ENCODE results near the gene GNL3.
"Not testable (repeated sequence)": the region's sequence is repeated elsewhere in the genome, so short reads cannot be mapped to it uniquely, and the experiment has no call there.

Gene GNL3

DNA sequence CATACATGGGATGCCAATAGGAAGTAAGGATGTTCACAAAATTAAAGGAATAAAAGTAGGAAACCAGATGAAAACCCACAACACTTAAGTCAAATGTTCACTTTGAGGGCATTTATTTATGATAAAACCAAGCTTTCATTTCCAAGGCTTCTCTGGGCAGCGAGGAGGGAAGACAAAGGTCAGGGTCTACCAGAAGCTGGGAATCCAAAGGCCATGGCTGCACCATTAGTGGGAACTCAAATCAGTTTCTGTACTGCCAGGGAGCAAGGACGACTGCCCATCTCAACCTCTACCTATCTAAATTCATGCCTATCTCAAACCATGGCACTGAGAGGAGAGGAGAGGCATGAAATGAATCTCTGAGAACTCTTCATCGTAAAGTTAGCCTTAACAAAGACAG, 22.7 kb upstream of the GNL3 start:
- no peaks in the 10 kb centered on the region for H3K27me3 ChIP-seq (ENCODE audit: low read depth, low read length)
- peaks cover 6% of the 10 kb centered on the region; the same call in 1 of the 2 replicates for H3K79me2 ChIP-seq (ENCODE audit: low read length)
- no peak overlapping the region for H3K4me2 ChIP-seq (ENCODE audit: low read length)
- no peak overlapping the region for H2AFZ ChIP-seq (ENCODE audit: low read depth, low read length)
- H3K4me3 ChIP-seq (ENCODE audit: low read length): no peak overlapping the region
- H3K27ac ChIP-seq (ENCODE audit: low read length): no peak overlapping the region
- no peak overlapping the region for H3K9ac ChIP-seq (ENCODE audit: low read length)
- peaks cover 5% of the 10 kb centered on the region for H3K4me1 ChIP-seq (ENCODE audit: low read length)
- no peaks in the 10 kb centered on the region for H4K20me1 ChIP-seq (ENCODE audit: insufficient read depth, low read length)
- no peaks in the 10 kb centered on the region for H3K9me3 ChIP-seq (ENCODE audit: insufficient read depth, low read length)
- H3K36me3 ChIP-seq (replicated peaks; ENCODE audit: low read depth, low read length): peaks cover 53% of the 10 kb centered on the region
- TF ChIP-seq EZH2phosphoT487 (IDR thresholded peaks at IDR 0.05; ENCODE audit: low read depth): no peak
- TF ChIP-seq, protein P1, sequence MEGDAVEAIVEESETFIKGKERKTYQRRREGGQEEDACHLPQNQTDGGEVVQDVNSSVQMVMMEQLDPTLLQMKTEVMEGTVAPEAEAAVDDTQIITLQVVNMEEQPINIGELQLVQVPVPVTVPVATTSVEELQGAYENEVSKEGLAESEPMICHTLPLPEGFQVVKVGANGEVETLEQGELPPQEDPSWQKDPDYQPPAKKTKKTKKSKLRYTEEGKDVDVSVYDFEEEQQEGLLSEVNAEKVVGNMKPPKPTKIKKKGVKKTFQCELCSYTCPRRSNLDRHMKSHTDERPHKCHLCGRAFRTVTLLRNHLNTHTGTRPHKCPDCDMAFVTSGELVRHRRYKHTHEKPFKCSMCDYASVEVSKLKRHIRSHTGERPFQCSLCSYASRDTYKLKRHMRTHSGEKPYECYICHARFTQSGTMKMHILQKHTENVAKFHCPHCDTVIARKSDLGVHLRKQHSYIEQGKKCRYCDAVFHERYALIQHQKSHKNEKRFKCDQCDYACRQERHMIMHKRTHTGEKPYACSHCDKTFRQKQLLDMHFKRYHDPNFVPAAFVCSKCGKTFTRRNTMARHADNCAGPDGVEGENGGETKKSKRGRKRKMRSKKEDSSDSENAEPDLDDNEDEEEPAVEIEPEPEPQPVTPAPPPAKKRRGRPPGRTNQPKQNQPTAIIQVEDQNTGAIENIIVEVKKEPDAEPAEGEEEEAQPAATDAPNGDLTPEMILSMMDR (IDR thresholded peaks at IDR 0.05; ENCODE audit: low read depth, low read length): no peak

DNA sequence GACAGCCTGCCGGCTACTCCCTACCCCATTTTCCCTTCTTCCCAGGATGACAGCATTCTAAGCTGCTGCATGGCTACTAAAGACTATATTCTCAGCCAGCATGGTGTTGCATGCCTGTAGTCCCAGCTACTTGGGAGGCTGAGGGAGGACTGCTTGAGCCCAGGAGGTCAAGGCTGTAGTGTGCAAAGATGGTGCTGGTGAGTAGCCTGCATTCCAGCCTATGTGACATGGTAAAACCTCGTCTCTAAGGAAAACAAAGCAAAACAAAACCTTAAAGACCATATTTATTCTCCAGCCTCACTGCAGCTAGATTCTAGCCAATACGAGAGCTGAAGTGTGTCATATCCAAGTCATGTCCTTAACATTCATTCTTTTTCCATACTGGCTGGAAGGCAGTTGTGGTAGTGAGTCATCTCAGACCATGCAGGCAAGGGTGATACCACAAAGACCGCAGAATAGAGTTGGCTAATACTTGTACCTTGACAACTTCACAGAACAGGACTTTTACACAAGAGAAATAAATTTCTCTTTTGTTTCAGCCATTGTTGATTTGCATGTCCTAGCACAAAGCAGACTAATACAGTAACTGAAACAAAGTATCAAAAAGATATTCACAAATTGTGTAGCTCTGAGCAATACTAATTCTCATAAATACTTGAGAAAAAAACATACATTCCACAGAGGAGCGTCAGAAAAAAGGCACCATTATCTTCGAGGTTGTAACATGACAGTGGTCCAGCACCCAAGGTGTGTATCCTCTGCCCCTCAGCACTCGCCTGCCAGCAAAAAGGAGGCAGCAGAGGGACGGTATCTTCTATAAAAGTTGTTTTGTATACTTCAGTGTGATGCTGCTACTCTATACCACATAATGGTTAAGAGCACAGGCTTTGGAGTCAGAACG, 15.0 kb upstream of the GNL3 start:
- Histone ChIP-seq H3K4me3 (ENCODE audit: low read length) (no peak overlapping the region), H3K4me2 (ENCODE audit: low read length) (no peak overlapping the region), H3K36me3 (replicated peaks; ENCODE audit: low read depth, low read length) (peaks cover 40% of the 10 kb centered on the region), H2AFZ (ENCODE audit: low read depth, low read length) (no peak overlapping the region), H3K27me3 (ENCODE audit: low read depth, low read length) (no peaks in the 10 kb centered on the region), H3K9me3 (ENCODE audit: insufficient read depth, low read length) (no peaks in the 10 kb centered on the region), H3K79me2 (ENCODE audit: low read length) (peaks cover 16% of the 10 kb centered on the region), H3K4me1 (ENCODE audit: low read length) (peaks cover 4% of the 10 kb centered on the region; the same call in 1 of the 2 replicates), H3K27ac (ENCODE audit: low read length) (no peak overlapping the region), H3K9ac (ENCODE audit: low read length) (no peak overlapping the region), H4K20me1 (ENCODE audit: insufficient read depth, low read length) (no peaks in the 10 kb centered on the region)
- no peak for TF ChIP-seq EZH2phosphoT487 (IDR thresholded peaks at IDR 0.05; ENCODE audit: low read depth)
- TF ChIP-seq, protein P1 (IDR thresholded peaks at IDR 0.05; ENCODE audit: low read depth, low read length): no peak

DNA sequence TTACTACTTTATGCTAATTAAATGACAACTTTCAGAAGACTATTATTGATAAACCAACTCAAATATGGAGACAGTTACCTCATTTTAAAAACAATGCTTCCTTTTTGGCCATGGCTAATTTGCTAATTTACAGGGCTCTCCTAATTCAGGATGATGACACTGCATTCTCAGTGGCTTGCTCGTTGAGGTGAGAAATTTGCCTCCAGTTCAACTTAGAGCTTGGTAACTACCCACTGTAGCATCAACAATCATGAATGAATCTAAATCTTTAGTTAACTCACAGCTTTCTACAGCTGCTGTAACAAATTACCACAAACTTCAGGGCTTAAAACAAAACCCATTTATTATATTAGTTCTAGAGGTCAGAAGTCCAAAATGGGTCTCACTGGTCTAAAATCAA, 14.2 kb upstream of the GNL3 start:
- no peak overlapping the region for H3K9ac ChIP-seq (ENCODE audit: low read length)

DNA sequence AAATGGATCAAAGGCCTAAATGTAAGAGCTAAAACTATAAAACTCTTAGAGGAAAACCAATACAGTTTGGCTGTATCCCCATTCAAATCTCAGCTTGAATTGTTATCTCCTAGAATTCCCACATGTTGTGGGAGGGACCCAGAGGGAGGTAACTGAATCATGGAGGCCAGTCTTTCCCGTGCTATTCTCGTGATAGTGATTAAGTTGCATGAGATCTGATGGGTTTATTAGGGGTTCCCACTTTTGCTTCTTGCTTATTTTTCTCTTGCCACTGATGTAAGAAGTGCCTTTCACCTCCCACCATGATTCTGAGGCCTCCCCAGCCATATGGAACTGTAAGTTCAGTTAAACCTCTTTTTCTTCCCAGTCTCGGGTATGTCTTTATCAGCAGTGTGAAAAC, 9.6 kb upstream of the GNL3 start:
- H3K9ac ChIP-seq (ENCODE audit: low read length); H3K4me1 ChIP-seq (ENCODE audit: low read length); H2AFZ ChIP-seq (ENCODE audit: low read depth, low read length); H3K4me2 ChIP-seq (ENCODE audit: low read length); H3K9me3 ChIP-seq (ENCODE audit: insufficient read depth, low read length); H3K4me3 ChIP-seq (ENCODE audit: low read length); H3K27me3 ChIP-seq (ENCODE audit: low read depth, low read length); H3K27ac ChIP-seq (ENCODE audit: low read length); H4K20me1 ChIP-seq (ENCODE audit: insufficient read depth, low read length): not testable (repeated sequence)
- Histone ChIP-seq H3K36me3 (replicated peaks; ENCODE audit: low read depth, low read length) (peaks cover 46% of the 10 kb centered on the region), H3K79me2 (ENCODE audit: low read length) (peaks cover 19% of the 10 kb centered on the region)

More for the DNA sequence above, 14.2 kb upstream of the GNL3 start:
- no peaks in the 10 kb centered on the region for H4K20me1 ChIP-seq (ENCODE audit: insufficient read depth, low read length)
- H3K36me3 ChIP-seq (replicated peaks; ENCODE audit: low read depth, low read length): peaks cover 40% of the 10 kb centered on the region
- no peak overlapping the region for H3K4me3 ChIP-seq (ENCODE audit: low read length)
- H3K9me3 ChIP-seq (ENCODE audit: insufficient read depth, low read length): no peaks in the 10 kb centered on the region
- TF ChIP-seq, protein P1 (IDR thresholded peaks at IDR 0.05; ENCODE audit: low read depth, low read length): no peak
- TF ChIP-seq EZH2phosphoT487 (IDR thresholded peaks at IDR 0.05; ENCODE audit: low read depth): no peak
- no peaks in the 10 kb centered on the region for H3K27me3 ChIP-seq (ENCODE audit: low read depth, low read length)
- peaks cover 16% of the 10 kb centered on the region for H3K79me2 ChIP-seq (ENCODE audit: low read length)
- peaks cover 4% of the 10 kb centered on the region; the same call in 1 of the 2 replicates for H3K4me1 ChIP-seq (ENCODE audit: low read length)
- H2AFZ ChIP-seq (ENCODE audit: low read depth, low read length): no peak overlapping the region
- no peak overlapping the region for H3K4me2 ChIP-seq (ENCODE audit: low read length)
- H3K27ac ChIP-seq (ENCODE audit: low read length): no peak overlapping the region
